GM23338 (cell line): Measurements from ENCODE around the gene EHBP1L1. TPM values are rescaled to one million over a fixed set of nuclear protein-coding genes. Genes with fewer than 3 reads are reported as not detected.

Source experiments
- ATAC-seq: fragments of 200-7000 bp; cut with Tn5 transposase; 3 replicates; pipeline ENCODE4 v1.9.1; 2020
- DNase-seq: peaks from one replicate; pipeline ENCODE4 v3.0.0-alpha.2; 2015; ENCODE audit warnings: low spot score
- H2AFZ ChIP-seq: fragments of 200-600 bp; sonication (generic); 2 replicates; pipeline ENCODE4 v1.8.0; 2016; ENCODE audit warnings: antibody characterized with exemption, mild to moderate bottlenecking, moderate library complexity
- H3F3A ChIP-seq: fragments of 200-600 bp; sonication (generic); replicated peaks from 2 replicates; pipeline ENCODE4 v1.8.0; 2017; ENCODE audit warnings: antibody characterized with exemption, mixed run types, low read depth
- H3K27ac ChIP-seq: fragments of 200-600 bp; sonication (generic); 2 replicates; pipeline ENCODE4 v1.6.1; 2016; ENCODE audit warnings: low read depth
- H3K27me3 ChIP-seq: fragments of 200-600 bp; sonication (generic); 2 replicates; pipeline ENCODE4 v1.8.0; 2016; ENCODE audit warnings: mild to moderate bottlenecking, mixed run types, moderate library complexity; ENCODE audit not compliant: insufficient read depth
- H3K36me3 ChIP-seq: fragments of 200-600 bp; sonication (generic); 2 replicates; pipeline ENCODE4 v1.8.0; 2016; ENCODE audit warnings: mild to moderate bottlenecking; ENCODE audit not compliant: insufficient read depth
- H3K4me1 ChIP-seq: fragments of 200-600 bp; sonication (generic); 2 replicates; pipeline ENCODE4 v1.8.0; 2016; ENCODE audit warnings: mild to moderate bottlenecking, moderate library complexity; ENCODE audit not compliant: insufficient read depth
- H3K4me2 ChIP-seq: fragments of 200-600 bp; sonication (generic); 2 replicates; pipeline ENCODE4 v1.7.1; 2017; ENCODE audit warnings: mixed run types
- H3K4me3 ChIP-seq: fragments of 200-600 bp; sonication (generic); 2 replicates; pipeline ENCODE4 v1.6.1; 2016; ENCODE audit warnings: mixed run types
- H3K79me2 ChIP-seq: fragments of 200-600 bp; sonication (generic); replicated peaks from 2 replicates; pipeline ENCODE4 v1.8.0; 2017; ENCODE audit warnings: mild to moderate bottlenecking; ENCODE audit not compliant: insufficient read depth
- H3K9me2 ChIP-seq: fragments of 200-600 bp; sonication (generic); 2 replicates; pipeline ENCODE4 v1.8.0; 2017; ENCODE audit not compliant: insufficient read depth
- H4K20me1 ChIP-seq: fragments of 200-600 bp; sonication (generic); replicated peaks from 2 replicates; pipeline ENCODE4 v1.8.0; 2017; ENCODE audit warnings: mild to moderate bottlenecking; ENCODE audit not compliant: insufficient read depth
- H3K27ac Mint-ChIP-seq: 2 replicates; pipeline ENCODE4 v1.8.0; 2020; ENCODE audit warnings: inconsistent platforms, mild to moderate bottlenecking, moderate library complexity, mixed read lengths
- H3K27me3 Mint-ChIP-seq: 3 replicates; pipeline ENCODE4 v1.8.0; 2022; ENCODE audit warnings: low read depth, mild to moderate bottlenecking, moderate library complexity, mixed read lengths, inconsistent platforms; ENCODE audit not compliant: insufficient read depth, poor library complexity
- H3K36me3 Mint-ChIP-seq: 3 replicates; pipeline ENCODE4 v1.8.0; 2021; ENCODE audit warnings: low read depth, mild to moderate bottlenecking, inconsistent platforms, moderate library complexity, mixed read lengths
- H3K4me1 Mint-ChIP-seq: 3 replicates; pipeline ENCODE4 v1.8.0; 2020; ENCODE audit warnings: mild to moderate bottlenecking, inconsistent platforms, mixed read lengths
- H3K4me3 Mint-ChIP-seq: 3 replicates; pipeline ENCODE4 v1.8.0; 2021; ENCODE audit warnings: moderate library complexity, mild to moderate bottlenecking, inconsistent platforms, mixed read lengths
- H3K9me3 Mint-ChIP-seq: 3 replicates; pipeline ENCODE4 v1.8.0; 2020; ENCODE audit warnings: moderate library complexity, mild to moderate bottlenecking, inconsistent platforms, mixed read lengths
- CREB1 ChIP-seq: fragments of 250-450 bp; sonication (Bioruptor Pico); IDR thresholded peaks from 2 replicates; pipeline ENCODE4 v1.5.0; 2020; ENCODE audit warnings: low read depth, mild to moderate bottlenecking, moderate library complexity
- CTCF ChIP-seq, 2 experiments: fragments of 200-600 bp in 1 of 2; sonication (generic) in 1 of 2; conservative IDR thresholded peaks; 2 replicates each; pipeline versions ENCODE4 v1.5.1 to v1.6.1; 2016 to 2017; ENCODE audit warnings: antibody characterized with exemption in 2 of 2, low read depth in 2 of 2, mild to moderate bottlenecking in 2 of 2, moderate library complexity in 1 of 2
- ETS1 ChIP-seq: IDR thresholded peaks from 2 replicates; pipeline ENCODE4 v1.6.1; 2016; ENCODE audit warnings: antibody characterized with exemption
- EZH2 ChIP-seq: fragments of 200-600 bp; sonication (generic); IDR thresholded peaks from one replicate; pipeline ENCODE4 v1.8.0; 2017; ENCODE audit warnings: antibody characterized with exemption, mild to moderate bottlenecking, low read depth; ENCODE audit not compliant: unreplicated experiment
- EZH2phosphoT487 ChIP-seq: fragments of 200-600 bp; sonication (generic); IDR thresholded peaks from one replicate; pipeline ENCODE4 v1.8.1; 2018; ENCODE audit warnings: antibody characterized with exemption; ENCODE audit not compliant: unreplicated experiment
- NANOG ChIP-seq: IDR thresholded peaks from 2 replicates; pipeline ENCODE4 v1.6.1; 2016; ENCODE audit warnings: antibody characterized with exemption, borderline replicate concordance
- STAT1 ChIP-seq: IDR thresholded peaks from one replicate; pipeline ENCODE4 v1.6.1; 2016; ENCODE audit warnings: antibody characterized with exemption; ENCODE audit not compliant: unreplicated experiment
- ZNF114 ChIP-seq: fragments of 250-450 bp; sonication (Bioruptor Pico); IDR thresholded peaks from 2 replicates; pipeline ENCODE4 v1.5.0; 2020; ENCODE audit warnings: mild to moderate bottlenecking, moderate library complexity
- ZNF331 ChIP-seq: fragments of 250-450 bp; sonication (Bioruptor Pico); IDR thresholded peaks from 2 replicates; pipeline ENCODE4 v1.5.0; 2020; ENCODE audit warnings: low read depth, mild to moderate bottlenecking, moderate library complexity
- ZNF462 ChIP-seq: fragments of 250-450 bp; sonication (Bioruptor Pico); IDR thresholded peaks from 2 replicates; pipeline ENCODE4 v1.5.0; 2020; ENCODE audit warnings: mild to moderate bottlenecking, moderate library complexity
- polyA plus RNA-seq: library from polyadenylated mRNA; unstranded; fragments of >200 nt; fragmentation: Nextera tagmentation; extraction: Ambion mirVana; gene quantifications from 2 replicates; pipeline ENCODE4 v1.2.1, GENCODE V29; 2016
- total RNA-seq: library from RNA; depleted of rRNA; stranded (reverse); fragments of >200 nt; shearing (Covaris generic); gene quantifications from 2 replicates; pipeline ENCODE4 v1.2.3, GENCODE V29; 2014

Gene EHBP1L1
- total and polyA plus RNA-seq, 2 experiments from 2014 or later, result 2.9 to 10.9 TPM

GRCh38 chr11:65571940-65572339 lies 3.9 kb upstream of the EHBP1L1 start:
- peaks cover 41% of the 10 kb centered on the region for H3F3A ChIP-seq
- H3K27me3 ChIP-seq, result peaks cover 27% of the 10 kb centered on the region
- peaks cover 34% of the 10 kb centered on the region for H3K27me3 Mint-ChIP-seq
- H3K4me2 ChIP-seq, result peak overlapping the region; percentile 99
- H3K4me3 Mint-ChIP-seq, result peak overlapping the region; percentile 100
- H3K79me2 ChIP-seq, result peaks cover 8% of the 10 kb centered on the region
- no peak overlapping the region for H3K27ac Mint-ChIP-seq
- H4K20me1 ChIP-seq, result peaks cover 10% of the 10 kb centered on the region
- no peaks in the 10 kb centered on the region for H3K9me3 Mint-ChIP-seq
- H3K36me3 Mint-ChIP-seq, result peaks cover 9% of the 10 kb centered on the region
- no peak overlapping the region for H3K27ac ChIP-seq
- H3K36me3 ChIP-seq, result no peaks in the 10 kb centered on the region
- ATAC-seq (peak; percentile 10), DNase-seq (peak; percentile 87)
- peaks cover 49% of the 10 kb centered on the region for H3K4me1 Mint-ChIP-seq
- peaks cover 31% of the 10 kb centered on the region for H3K4me1 ChIP-seq
- H3K4me3 ChIP-seq, result peak overlapping the region; percentile 91
- H3K9me2 ChIP-seq, result no peaks in the 10 kb centered on the region
- TF ChIP-seq CTCF (conservative IDR thresholded peaks at IDR 0.05; ENCODE audit: low read depth in 2 of 2) (peak; percentile 63 to 77), EZH2phosphoT487 (no peak)
- H2AFZ ChIP-seq, result no peak overlapping the region; the same call in 1 of the 2 replicates

DNA sequence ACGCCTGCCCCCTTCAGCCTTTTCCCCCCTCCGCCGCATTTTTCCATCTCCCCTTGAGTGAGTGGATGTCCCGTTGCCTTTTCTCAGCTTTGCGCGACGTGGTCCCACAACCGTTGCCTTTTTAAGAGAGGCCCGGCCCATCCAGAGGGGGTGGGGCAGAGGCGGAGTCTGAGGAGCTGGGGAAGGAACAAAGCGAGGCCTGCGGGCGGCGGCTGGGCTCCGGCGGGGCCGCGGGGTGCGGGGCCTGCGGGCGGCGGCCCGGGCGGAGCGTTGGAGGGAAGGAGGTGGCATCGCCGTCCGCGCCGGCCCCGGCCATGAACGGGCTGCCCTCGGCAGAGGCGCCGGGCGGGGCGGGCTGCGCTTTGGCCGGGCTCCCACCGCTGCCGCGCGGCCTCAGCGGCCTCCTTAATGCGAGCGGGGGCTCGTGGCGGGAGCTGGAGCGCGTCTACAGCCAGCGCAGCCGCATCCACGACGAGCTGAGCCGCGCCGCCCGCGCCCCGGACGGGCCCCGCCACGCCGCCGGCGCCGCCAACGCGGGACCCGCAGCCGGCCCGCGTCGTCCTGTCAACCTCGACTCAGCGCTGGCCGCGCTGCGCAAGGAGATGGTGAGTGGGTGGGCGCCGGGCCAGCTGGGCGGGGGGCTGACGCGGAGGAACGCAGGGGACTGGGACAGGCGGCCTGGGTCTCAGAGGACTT lies 3.3 kb upstream of the EHBP1L1 start, which contains the start of gene FAM89B:
Gene FAM89B (plus strand): TSS at position 183 of the 696 bp plus-strand sequence. CDS start 132 bp downstream, at position 315.
- peaks cover 31% of the 10 kb centered on the region for H3K4me1 ChIP-seq
- H2AFZ ChIP-seq, result no peak within 1 kb of the TSS; the same call in 1 of the 2 replicates
- H3K36me3 ChIP-seq, result no peaks in the 10 kb centered on the region
- H3K27ac ChIP-seq, result no peak within 1 kb of the TSS
- Mint-ChIP-seq H3K36me3 (peaks cover 9% of the 10 kb centered on the region), H3K27me3 (peaks cover 38% of the 10 kb centered on the region), H3K4me3 (peak within 1 kb of the TSS; percentile 100), H3K4me1 (peaks cover 49% of the 10 kb centered on the region), H3K9me3 (no peaks in the 10 kb centered on the region), H3K27ac (no peak within 1 kb of the TSS)
- H3K79me2 ChIP-seq, result peaks cover 8% of the 10 kb centered on the region
- peak within 1 kb of the TSS; percentile 99 for H3K4me2 ChIP-seq
- H3K27me3 ChIP-seq, result peaks cover 32% of the 10 kb centered on the region
- ATAC-seq, result peak; percentile 18
- H3K4me3 ChIP-seq, result peak within 1 kb of the TSS; percentile 91
- H3F3A ChIP-seq, result peaks cover 41% of the 10 kb centered on the region
- DNase-seq, result peak; percentile 91
- H3K9me2 ChIP-seq, result no peaks in the 10 kb centered on the region
- peaks cover 10% of the 10 kb centered on the region for H4K20me1 ChIP-seq
- TF ChIP-seq CREB1 (CRISPR knock-in tag) (no peak), NANOG (no peak), ZNF462 (CRISPR knock-in tag) (no peak), ETS1 (no peak), EZH2 (no peak), EZH2phosphoT487 (no peak), STAT1 (no peak), ZNF114 (CRISPR knock-in tag) (no peak), ZNF331 (CRISPR knock-in tag) (no peak)
